ENCODE measurements around the gene TLL2.

GRCh38 chr10:96548589-96548988, 34.9 kb upstream of the TLL2 start:
- no peak for TF ChIP-seq CTCF (IDR thresholded peaks at IDR 0.05)
- TF ChIP-seq POLR2A (IDR thresholded peaks at IDR 0.05): no peak
